ENCODE results near the gene MCM3AP.

The MCM3AP gene

DNA sequence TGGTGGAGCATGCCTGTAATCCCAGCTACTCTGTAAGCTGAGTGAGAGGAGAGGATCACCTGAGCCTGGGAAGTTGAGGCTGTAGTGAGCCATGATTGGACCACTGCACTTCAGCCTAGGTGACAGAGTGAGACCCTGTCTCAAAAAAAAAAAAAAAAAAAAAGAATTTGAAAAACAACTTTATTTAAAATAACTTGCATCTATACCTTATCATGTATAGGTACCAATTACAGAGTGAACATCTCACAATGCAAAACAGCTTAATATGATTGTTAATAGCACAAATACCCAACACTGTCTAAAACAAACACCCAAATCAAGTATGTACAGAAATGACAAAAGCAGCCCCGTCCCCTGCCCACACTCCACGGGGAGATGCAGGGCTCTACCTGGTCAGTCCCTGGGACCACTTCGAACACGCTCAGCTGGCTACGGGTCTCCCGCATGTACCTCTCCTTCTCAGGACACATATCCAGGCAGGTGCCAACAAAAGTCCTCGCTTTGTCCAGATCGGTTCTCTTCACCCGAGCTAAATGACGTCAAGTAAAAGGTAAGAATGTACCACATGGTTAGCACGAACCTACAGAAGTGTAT is 10.5 kb downstream of the MCM3AP start:
- Histone ChIP-seq H3K36me3 (ENCODE audit: control insufficient read depth, insufficient read depth, low read length) (peaks cover 66% of the 10 kb centered on the region), H3K4me3 (ENCODE audit: insufficient read depth, low read depth, low read length) (no peak overlapping the region), H3K27ac (ENCODE audit: insufficient read depth, low read depth, low read length, poor library complexity, severe bottlenecking) (no peak overlapping the region), H3K4me1 (ENCODE audit: control insufficient read depth, insufficient read depth, low read length) (no peaks in the 10 kb centered on the region), H3K27me3 (ENCODE audit: control insufficient read depth, insufficient read depth, low read length, poor library complexity, severe bottlenecking) (no peaks in the 10 kb centered on the region), H3K9me3 (ENCODE audit: control insufficient read depth, low read length) (no peaks in the 10 kb centered on the region)
- WGBS, 2 experiments: 95 to 97% methylated on average over 10 to 11 of the region's 11 CpGs

DNA sequence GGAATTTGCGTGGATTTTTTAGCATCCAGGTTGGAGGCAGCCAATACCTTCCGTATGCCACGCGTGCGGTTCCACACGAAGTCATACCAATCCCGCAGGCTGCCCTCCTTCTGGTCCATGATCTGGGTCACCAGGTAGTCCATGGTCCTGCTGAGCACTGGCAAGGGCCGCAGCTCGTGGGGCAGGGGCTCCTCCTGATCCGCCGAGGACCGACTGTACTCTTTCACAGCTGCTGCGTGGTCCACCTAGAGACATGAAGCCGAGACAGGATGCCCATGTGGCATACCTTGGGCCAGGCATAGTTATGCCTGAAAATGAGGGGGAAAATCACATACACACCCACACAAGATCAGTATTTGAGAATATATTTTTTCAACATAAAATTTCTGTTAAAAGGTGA is 12.1 kb downstream of the MCM3AP start:
- no peak overlapping the region for H3K27ac ChIP-seq (ENCODE audit: insufficient read depth, low read depth, low read length, poor library complexity, severe bottlenecking)
- no peaks in the 10 kb centered on the region for H3K9me3 ChIP-seq (ENCODE audit: control insufficient read depth, low read length)
- no peaks in the 10 kb centered on the region for H3K27me3 ChIP-seq (ENCODE audit: control insufficient read depth, insufficient read depth, low read length, poor library complexity, severe bottlenecking)
- WGBS, 2 experiments: 97% methylated on average over 14 of the region's 14 CpGs
- peaks cover 67% of the 10 kb centered on the region for H3K36me3 ChIP-seq (ENCODE audit: control insufficient read depth, insufficient read depth, low read length)
- no peaks in the 10 kb centered on the region for H3K4me1 ChIP-seq (ENCODE audit: control insufficient read depth, insufficient read depth, low read length)
- no peak overlapping the region for H3K4me3 ChIP-seq (ENCODE audit: insufficient read depth, low read depth, low read length)

DNA sequence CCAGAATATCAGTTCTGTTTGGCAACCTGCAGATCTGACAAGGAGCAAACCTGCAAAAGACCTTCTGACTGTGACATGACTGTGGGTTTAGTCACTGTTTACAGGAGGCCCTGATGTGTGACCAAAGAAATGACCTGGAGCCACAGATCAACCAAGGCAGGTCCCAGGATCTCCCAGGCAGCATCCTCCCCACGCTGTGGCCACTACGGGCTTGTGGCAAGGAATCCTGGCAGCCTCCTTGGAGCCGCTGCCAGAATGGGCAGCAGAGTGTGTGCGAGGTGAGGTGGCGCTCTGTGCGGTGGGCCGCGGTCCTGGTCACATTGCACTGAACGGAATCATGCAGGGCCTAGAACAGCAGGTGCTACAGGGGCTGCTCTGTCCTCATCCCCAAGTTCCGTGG is 15.9 kb downstream of the MCM3AP start:
- Histone ChIP-seq H3K4me3 (ENCODE audit: insufficient read depth, low read depth, low read length) (no peak overlapping the region), H3K9me3 (ENCODE audit: control insufficient read depth, low read length) (no peaks in the 10 kb centered on the region), H3K27me3 (ENCODE audit: control insufficient read depth, insufficient read depth, low read length, poor library complexity, severe bottlenecking) (no peaks in the 10 kb centered on the region), H3K27ac (ENCODE audit: insufficient read depth, low read depth, low read length, poor library complexity, severe bottlenecking) (no peak overlapping the region), H3K36me3 (ENCODE audit: control insufficient read depth, insufficient read depth, low read length) (peaks cover 58% of the 10 kb centered on the region), H3K4me1 (ENCODE audit: control insufficient read depth, insufficient read depth, low read length) (no peaks in the 10 kb centered on the region)
- 96 to 97% methylated on average over 10 of the region's 10 CpGs for WGBS, 2 experiments

GRCh38 chr21:46268371-46268770 is 17.0 kb downstream of the MCM3AP start:
- no peak overlapping the region for H3K27ac ChIP-seq (ENCODE audit: insufficient read depth, low read depth, low read length, poor library complexity, severe bottlenecking)
- WGBS, 2 experiments: 95 to 96% methylated on average over 13 of the region's 13 CpGs

GRCh38 chr21:46266946-46267345 is 18.5 kb downstream of the MCM3AP start:
- Histone ChIP-seq H3K4me1 (ENCODE audit: control insufficient read depth, insufficient read depth, low read length) (no peaks in the 10 kb centered on the region), H3K36me3 (ENCODE audit: control insufficient read depth, insufficient read depth, low read length) (peaks cover 41% of the 10 kb centered on the region), H3K27ac (ENCODE audit: insufficient read depth, low read depth, low read length, poor library complexity, severe bottlenecking) (no peak overlapping the region), H3K4me3 (ENCODE audit: insufficient read depth, low read depth, low read length) (no peak overlapping the region), H3K27me3 (ENCODE audit: control insufficient read depth, insufficient read depth, low read length, poor library complexity, severe bottlenecking) (no peaks in the 10 kb centered on the region), H3K9me3 (ENCODE audit: control insufficient read depth, low read length) (no peaks in the 10 kb centered on the region)
- WGBS, 2 experiments: 92 to 93% methylated on average over 19 of the region's 19 CpGs

More at GRCh38 chr21:46268371-46268770, 17.0 kb downstream of the MCM3AP start:
- H3K36me3 ChIP-seq (ENCODE audit: control insufficient read depth, insufficient read depth, low read length): peaks cover 50% of the 10 kb centered on the region
- no peaks in the 10 kb centered on the region for H3K9me3 ChIP-seq (ENCODE audit: control insufficient read depth, low read length)
- H3K4me1 ChIP-seq (ENCODE audit: control insufficient read depth, insufficient read depth, low read length): no peaks in the 10 kb centered on the region
- H3K27me3 ChIP-seq (ENCODE audit: control insufficient read depth, insufficient read depth, low read length, poor library complexity, severe bottlenecking): no peaks in the 10 kb centered on the region
- no peak overlapping the region for H3K4me3 ChIP-seq (ENCODE audit: insufficient read depth, low read depth, low read length)

DNA sequence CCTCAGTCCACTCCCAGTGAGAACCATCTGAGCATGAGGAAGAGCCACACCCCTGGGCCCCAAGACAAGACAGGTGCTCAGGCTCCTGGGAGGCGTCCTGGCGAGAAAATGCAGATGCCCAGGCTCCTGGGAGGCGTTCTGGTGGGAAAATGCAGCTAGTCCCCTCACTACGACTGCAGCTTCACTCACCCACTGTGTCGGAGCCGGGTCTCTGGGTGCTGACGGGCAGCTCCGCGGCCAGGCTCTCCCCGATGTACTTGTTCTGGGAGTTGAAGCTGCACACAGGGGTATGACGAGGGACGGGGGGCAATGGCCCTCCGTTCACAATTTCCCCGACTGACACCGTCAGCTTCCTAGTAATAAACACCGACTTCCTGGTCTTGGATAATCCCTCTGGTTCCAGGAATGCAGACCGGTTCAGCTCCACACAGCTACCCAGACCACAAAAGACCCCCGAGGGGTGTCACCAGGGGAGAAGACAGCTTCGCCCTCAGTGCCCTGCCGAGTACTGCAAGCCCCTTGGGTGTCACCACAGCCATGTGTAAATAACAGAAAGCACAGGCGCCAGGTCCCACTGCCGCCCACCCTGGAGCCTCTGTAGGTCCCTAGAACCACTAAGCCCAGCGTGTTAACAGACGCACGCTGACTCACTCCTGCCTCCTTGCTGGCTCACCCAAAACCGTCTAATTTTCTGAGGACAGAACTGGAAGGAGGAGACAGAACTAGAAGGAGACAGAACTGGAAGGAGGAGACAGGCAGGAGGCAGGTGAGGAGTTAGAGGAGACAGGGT is 19.5 kb downstream of the MCM3AP start:
- Histone ChIP-seq H3K27ac (ENCODE audit: insufficient read depth, low read depth, low read length, poor library complexity, severe bottlenecking) (no peak overlapping the region), H3K36me3 (ENCODE audit: control insufficient read depth, insufficient read depth, low read length) (peaks cover 42% of the 10 kb centered on the region), H3K4me1 (ENCODE audit: control insufficient read depth, insufficient read depth, low read length) (no peaks in the 10 kb centered on the region), H3K9me3 (ENCODE audit: control insufficient read depth, low read length) (no peaks in the 10 kb centered on the region), H3K4me3 (ENCODE audit: insufficient read depth, low read depth, low read length) (no peak overlapping the region), H3K27me3 (ENCODE audit: control insufficient read depth, insufficient read depth, low read length, poor library complexity, severe bottlenecking) (no peaks in the 10 kb centered on the region)
- 93 to 94% methylated on average over 26 of the region's 26 CpGs for WGBS, 2 experiments

- H3K4me3 ChIP-seq (ENCODE audit: insufficient read depth, low read depth, low read length): no peak overlapping the region
- 92 to 96% methylated on average over 13 of the region's 13 CpGs for WGBS, 2 experiments
- H3K27ac ChIP-seq (ENCODE audit: insufficient read depth, low read depth, low read length, poor library complexity, severe bottlenecking): no peak overlapping the region
- H3K27me3 ChIP-seq (ENCODE audit: control insufficient read depth, insufficient read depth, low read length, poor library complexity, severe bottlenecking): no peaks in the 10 kb centered on the region
- peaks cover 49% of the 10 kb centered on the region for H3K36me3 ChIP-seq (ENCODE audit: control insufficient read depth, insufficient read depth, low read length)
- no peaks in the 10 kb centered on the region for H3K4me1 ChIP-seq (ENCODE audit: control insufficient read depth, insufficient read depth, low read length)
- no peaks in the 10 kb centered on the region for H3K9me3 ChIP-seq (ENCODE audit: control insufficient read depth, low read length)
These were observed 20.7 kb downstream of the MCM3AP start for GRCh38 chr21:46264690-46265144.

DNA sequence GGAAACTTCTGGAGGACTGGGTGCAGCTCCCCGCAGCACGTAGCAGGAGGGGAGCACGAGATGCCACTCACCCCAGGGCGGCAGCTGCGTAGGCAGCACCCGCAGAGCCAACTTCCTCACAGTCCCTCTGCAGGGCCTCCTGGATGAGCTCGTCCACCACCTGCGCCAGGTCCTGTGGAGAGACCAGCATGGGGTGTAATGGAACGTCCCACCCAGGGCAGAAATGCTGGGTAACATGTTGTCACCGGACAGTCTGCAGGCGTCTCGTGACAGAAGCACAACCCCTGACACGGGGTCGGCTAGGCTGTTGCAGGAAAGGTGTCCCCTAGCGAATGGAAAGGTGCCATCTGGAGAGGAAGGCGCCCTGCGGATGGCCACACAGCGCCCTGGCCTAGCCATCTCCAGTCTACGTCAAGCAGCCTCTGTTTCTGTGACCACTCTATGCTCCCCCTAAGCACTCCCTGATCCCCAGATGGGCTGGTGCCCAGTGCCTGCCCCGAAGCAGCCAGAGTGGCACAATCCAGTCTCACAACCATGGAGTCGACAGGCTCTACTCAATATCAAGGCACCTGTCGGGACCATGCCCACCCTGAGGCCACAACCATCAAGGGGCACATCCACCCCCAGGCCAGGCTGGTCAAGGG is 21.2 kb downstream of the MCM3AP start:
- Histone ChIP-seq H3K9me3 (ENCODE audit: control insufficient read depth, low read length) (no peaks in the 10 kb centered on the region), H3K4me3 (ENCODE audit: insufficient read depth, low read depth, low read length) (no peak overlapping the region), H3K27me3 (ENCODE audit: control insufficient read depth, insufficient read depth, low read length, poor library complexity, severe bottlenecking) (no peaks in the 10 kb centered on the region), H3K27ac (ENCODE audit: insufficient read depth, low read depth, low read length, poor library complexity, severe bottlenecking) (no peak overlapping the region), H3K4me1 (ENCODE audit: control insufficient read depth, insufficient read depth, low read length) (no peaks in the 10 kb centered on the region), H3K36me3 (ENCODE audit: control insufficient read depth, insufficient read depth, low read length) (peaks cover 45% of the 10 kb centered on the region)
- 94 to 95% methylated on average over 22 of the region's 22 CpGs for WGBS, 2 experiments

DNA sequence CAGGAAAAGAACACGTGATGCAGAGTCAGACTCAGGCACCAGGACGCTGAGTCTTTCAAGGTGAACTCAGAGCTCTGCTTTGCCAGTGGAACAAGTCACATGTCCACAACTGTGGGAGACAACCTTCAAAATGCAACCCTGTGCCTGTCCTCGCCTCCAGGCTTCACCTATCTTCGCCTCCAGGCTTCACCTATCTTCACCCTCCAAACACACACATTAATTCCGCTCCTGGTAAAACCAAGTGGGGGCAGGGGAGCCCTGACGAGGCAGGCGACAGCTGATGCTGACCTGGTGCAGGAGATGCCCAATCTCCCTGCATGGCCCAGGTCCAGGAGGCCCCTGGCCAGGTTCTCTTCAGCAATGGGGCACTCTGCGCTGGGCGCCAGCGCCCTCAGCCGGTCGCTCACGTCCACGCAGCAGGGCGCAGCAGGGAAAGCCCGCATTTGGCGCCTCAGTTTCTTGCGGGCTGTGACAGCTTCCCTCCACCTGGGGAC is 28.9 kb downstream of the MCM3AP start:
- 96% methylated on average over 18 of the region's 18 CpGs for WGBS, 2 experiments
- H3K4me3 ChIP-seq (ENCODE audit: insufficient read depth, low read depth, low read length): no peak overlapping the region
- H3K4me1 ChIP-seq (ENCODE audit: control insufficient read depth, insufficient read depth, low read length): no peaks in the 10 kb centered on the region
- H3K27me3 ChIP-seq (ENCODE audit: control insufficient read depth, insufficient read depth, low read length, poor library complexity, severe bottlenecking): no peaks in the 10 kb centered on the region
- peaks cover 76% of the 10 kb centered on the region for H3K36me3 ChIP-seq (ENCODE audit: control insufficient read depth, insufficient read depth, low read length)
- H3K9me3 ChIP-seq (ENCODE audit: control insufficient read depth, low read length): no peaks in the 10 kb centered on the region
- H3K27ac ChIP-seq (ENCODE audit: insufficient read depth, low read depth, low read length, poor library complexity, severe bottlenecking): no peak overlapping the region

DNA sequence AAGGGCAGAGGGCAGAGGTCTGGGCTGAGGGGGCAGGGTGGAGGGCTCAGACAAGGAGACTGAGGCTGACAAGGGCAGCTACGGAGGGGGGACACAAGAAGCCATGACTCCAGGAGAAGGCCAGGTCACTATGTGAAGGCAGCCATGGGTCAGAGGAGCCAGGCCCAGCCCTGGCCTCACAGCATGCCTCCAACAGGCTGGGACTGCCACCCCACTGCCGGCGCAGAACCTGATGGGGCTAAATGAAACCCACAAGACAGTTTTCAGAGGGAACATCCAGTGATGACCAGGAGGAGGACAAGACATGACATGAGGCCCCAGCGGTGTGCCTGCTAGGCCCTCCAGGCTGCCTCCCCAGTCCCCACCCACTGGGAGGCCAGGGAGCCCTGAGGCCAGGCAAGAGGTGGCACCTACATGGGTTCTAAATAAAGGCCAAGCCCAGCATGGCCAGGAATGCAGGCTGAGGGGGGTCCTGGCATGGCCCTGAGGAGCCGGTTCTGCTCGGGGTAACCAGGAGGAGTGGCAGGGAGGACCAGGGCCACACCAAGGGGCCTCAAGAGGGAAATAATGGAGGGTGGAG is 29.6 kb downstream of the MCM3AP start:
- no peak overlapping the region for H3K4me3 ChIP-seq (ENCODE audit: insufficient read depth, low read depth, low read length)
- no peak overlapping the region for H3K27ac ChIP-seq (ENCODE audit: insufficient read depth, low read depth, low read length, poor library complexity, severe bottlenecking)
- H3K9me3 ChIP-seq (ENCODE audit: control insufficient read depth, low read length): no peaks in the 10 kb centered on the region
- peaks cover 75% of the 10 kb centered on the region for H3K36me3 ChIP-seq (ENCODE audit: control insufficient read depth, insufficient read depth, low read length)
- WGBS, 2 experiments: 95 to 96% methylated on average over 6 of the region's 6 CpGs
- H3K27me3 ChIP-seq (ENCODE audit: control insufficient read depth, insufficient read depth, low read length, poor library complexity, severe bottlenecking): no peaks in the 10 kb centered on the region
- H3K4me1 ChIP-seq (ENCODE audit: control insufficient read depth, insufficient read depth, low read length): no peaks in the 10 kb centered on the region

Data from ectodermal cell (in vitro differentiated cells).